Measurements from ENCODE around the gene CHMP3.
"Not testable (repeated sequence)": the region's sequence is repeated elsewhere in the genome, so short reads cannot be mapped to it uniquely, and the experiment has no call there.

CHMP3 gene

GRCh38 chr2:86549440-86549839 lies 13.8 kb downstream of the CHMP3 start:
- DNase-seq, result not testable (repeated sequence)

GRCh38 chr2:86548913-86549396 lies 14.3 kb downstream of the CHMP3 start:
- DNase-seq, result not testable (repeated sequence)

DNA sequence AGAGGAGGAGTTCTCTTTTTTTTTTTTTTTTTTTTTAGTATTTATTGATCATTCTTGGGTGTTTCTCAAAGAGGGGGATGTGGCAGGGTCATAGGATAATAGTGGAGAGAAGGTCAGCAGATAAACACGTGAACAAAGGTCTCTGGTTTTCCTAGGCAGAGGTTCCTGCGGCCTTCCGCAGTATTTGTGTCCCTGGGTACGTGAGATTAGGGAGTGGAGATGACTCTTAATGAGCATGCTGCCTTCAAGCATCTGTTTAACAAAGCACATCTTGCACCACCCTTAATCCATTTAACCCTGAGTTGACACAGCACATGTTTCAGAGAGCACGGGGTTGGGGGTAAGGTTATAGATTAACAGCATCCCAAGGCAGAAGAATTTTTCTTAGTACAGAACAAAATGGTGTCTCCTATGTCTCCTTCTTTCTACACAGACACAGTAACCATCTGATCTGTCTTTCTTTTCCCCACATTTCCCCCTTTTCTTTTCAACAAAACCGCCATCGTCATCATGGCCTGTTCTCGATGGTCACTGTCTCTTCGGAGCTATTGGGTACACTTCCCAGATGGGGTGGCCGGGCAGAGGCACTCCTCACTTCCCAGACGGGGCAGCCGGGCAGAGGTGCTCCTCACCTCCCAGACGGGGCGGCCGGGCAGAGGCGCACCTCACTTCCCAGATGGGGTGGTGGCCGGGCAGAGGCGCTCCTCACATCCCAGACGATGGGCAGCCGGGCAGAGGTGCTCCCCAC lies 14.9 kb downstream of the CHMP3 start:
- DNase-seq, result not testable (repeated sequence)

GRCh38 chr2:86545296-86545924 lies 17.8 kb downstream of the CHMP3 start:
- not testable (repeated sequence) for DNase-seq

- not testable (repeated sequence) for DNase-seq
These were observed 18.8 kb downstream of the CHMP3 start for GRCh38 chr2:86544278-86545099.

DNA sequence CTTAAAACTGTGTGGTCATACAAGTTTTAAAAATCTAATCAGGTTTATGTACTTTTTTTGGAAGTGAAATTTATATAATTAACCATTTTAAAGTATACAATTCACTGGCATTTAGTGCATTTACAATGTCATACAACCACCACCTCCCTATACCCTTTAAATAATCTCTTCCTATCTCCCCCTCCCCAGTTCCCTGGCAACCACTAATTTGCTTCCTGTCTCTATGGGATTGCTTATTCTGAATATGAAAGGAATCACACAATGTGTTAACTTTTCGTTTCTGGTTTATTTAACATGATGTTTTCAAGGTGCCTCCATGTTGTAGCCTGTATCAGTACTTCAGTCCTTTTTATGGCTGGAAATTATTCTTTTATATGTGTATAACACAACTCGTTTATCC lies 19.4 kb downstream of the CHMP3 start:
- DNase-seq, result no peak

DNA sequence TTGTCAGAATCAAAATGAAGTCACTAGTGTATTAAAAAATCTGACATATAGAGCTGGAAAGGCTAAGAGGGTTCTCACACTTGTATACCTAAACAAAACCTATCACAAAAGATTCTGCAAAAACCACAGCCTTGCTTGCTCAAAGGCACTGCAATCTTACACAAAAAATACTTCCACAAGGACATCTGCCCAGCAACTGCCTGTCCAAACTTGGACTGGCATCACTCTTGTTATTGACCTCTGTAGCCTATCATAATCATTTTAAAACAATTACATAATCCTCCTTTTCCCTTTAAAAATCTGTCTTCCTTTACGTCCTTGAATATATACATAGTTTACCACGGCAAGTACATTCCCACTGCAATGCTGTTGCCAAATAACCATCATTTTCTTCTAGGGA lies 19.9 kb downstream of the CHMP3 start:
- no peak for DNase-seq

DNA sequence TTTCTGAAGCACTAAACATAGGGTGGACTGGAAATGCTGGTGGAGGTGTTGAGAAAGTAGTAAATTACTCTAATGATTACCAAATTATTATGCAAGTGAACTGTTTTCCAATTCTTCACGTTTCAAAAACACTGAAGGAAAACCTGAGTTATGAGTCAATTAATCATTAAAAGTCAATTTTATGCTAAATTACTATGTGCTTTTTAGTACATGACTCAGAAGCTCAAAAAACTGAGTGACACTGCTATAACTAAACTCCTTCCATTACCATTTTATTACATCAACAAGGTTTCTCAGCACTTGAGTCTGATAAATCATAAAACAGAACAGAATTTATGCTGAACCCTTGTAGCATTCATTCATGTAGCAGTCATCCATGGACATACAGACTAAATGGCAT lies 20.4 kb downstream of the CHMP3 start:
- DNase-seq, result no peak

DNA sequence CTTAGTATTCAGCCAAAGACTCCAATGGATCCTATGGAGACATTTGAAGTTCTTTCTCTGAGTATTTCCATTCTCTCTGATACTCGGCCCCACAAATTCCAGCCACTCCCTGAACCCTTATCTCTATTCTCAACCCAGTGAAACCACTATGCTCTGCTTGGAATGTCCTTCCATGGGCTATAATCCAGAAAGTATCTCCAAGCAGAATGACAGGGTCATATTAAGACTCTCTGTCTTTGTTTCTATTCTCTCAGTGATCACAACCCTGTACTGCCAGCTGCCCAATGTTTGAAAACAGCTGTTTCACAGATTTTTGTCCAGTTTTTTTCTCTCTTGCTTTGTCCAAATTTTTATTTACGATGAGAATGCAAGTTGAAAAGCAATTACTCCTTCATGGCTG lies 21.9 kb downstream of the CHMP3 start:
- DNase-seq, result no peak

DNA sequence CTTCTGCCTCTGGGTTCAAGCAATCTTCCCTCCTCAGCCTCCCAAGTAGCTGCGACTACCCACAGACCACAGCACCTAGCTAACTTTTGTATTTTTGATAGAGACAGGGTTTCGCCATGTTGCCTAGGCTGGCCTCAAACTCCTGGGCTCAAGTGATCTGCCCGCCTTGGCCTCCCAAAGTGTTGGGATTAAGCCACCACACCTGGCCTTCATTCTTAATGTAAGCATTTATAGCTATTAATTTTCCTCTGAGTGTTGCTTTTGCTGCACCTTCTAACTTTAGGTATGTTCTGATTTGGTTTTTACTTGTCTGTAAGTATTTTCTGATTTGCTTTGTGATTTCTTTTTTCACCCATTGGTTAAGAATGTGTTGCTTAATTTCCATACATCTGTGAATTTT lies 29.7 kb downstream of the CHMP3 start:
- no peak for DNase-seq

GRCh38 chr2:86525421-86526340 lies 37.6 kb downstream of the CHMP3 start:
- no peak for DNase-seq

- DNase-seq, result no peak
These were observed 39.8 kb downstream of the CHMP3 start for GRCh38 chr2:86523491-86523890.

- no peak for DNase-seq
These were observed 40.5 kb downstream of the CHMP3 start for GRCh38 chr2:86522711-86523110.

GRCh38 chr2:86521922-86522321 lies 41.3 kb downstream of the CHMP3 start:
- no peak for DNase-seq

GRCh38 chr2:86520153-86520552 lies 43.1 kb downstream of the CHMP3 start:
- no peak for DNase-seq

GRCh38 chr2:86519349-86519748 lies 43.9 kb downstream of the CHMP3 start:
- DNase-seq, result no peak

DNA sequence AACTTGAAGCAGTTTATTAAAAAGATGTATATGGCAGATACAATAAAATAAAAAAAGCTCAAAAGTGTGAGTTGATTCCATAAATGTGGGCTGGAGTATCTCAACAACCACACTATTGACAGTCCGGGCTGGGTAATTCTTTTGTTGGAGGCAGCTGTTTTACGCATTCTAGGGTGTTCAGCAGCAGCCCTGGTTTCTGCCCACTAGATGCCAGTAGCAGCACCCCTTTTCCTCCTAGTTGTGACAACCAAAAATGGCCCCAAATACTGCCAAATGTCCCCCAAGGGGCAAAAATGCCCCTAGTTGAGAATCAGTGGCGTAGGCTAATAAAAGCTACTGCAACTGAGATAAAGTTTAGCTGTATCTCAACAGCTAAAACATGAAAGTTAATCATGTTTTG lies 44.8 kb downstream of the CHMP3 start:
- DNase-seq, result no peak

GRCh38 chr2:86513948-86514660 lies 49.1 kb downstream of the CHMP3 start:
- DNase-seq, result no peak

- no peak for DNase-seq
These were observed 50.4 kb downstream of the CHMP3 start for GRCh38 chr2:86512892-86513291.

- DNase-seq, result no peak
These were observed 51.2 kb downstream of the CHMP3 start for GRCh38 chr2:86512034-86512433.

DNA sequence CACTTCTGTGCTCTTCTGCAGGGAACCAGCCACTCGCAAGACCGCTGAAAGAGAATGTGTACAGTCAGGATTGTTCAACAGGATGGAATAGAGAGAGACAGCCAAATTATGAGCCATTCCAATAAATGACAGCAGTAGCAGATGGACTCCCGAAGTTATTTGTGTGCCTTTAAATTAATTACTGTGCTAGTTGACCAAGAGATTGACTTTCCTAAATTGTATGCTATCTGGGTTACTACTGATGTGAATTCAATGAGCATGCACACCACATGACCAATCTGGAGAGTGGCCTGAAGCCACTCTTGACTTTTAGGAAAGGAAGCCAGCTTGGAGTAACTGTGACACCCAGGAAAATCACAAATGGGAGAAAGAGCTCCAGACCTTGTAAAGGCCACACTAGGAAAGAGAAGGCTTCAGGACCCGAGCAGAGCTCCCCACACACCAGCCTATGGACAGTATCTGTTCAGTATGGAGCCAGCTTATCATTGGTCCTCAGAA lies 52.8 kb downstream of the CHMP3 start:
- no peak for DNase-seq

DNA sequence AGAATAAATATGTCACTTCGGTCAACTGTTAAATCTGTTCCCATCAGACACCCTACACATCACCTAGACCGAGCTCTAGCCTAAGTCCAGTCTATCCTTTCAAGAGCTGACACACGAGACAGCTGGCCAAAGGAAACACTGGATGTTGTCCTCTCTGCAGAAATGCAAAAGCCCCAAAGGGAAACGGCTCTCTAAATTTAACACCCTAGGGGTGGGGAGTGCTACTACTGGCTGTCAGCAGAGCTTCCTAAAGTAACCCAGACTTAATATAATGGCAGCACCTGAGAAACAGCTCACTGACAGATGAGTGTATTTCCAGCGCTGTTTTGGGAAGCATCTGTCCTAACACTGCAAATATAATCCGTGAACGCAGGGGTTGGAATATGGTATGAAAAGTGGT lies 55.6 kb downstream of the CHMP3 start:
- no peak for DNase-seq
